Vagina (tissue), 2 donors: ENCODE results near the gene C10orf90. TPM values are rescaled to one million over a fixed set of nuclear protein-coding genes. Genes with fewer than 3 reads are reported as not detected.

ENCODE experiments used
- DNase-seq, 2 donors: peaks; one replicate each; pipeline ENCODE4 v3.0.0-alpha.2; 2017; ENCODE audit errors: extremely low spot score in 2 of 2
- H3K27ac ChIP-seq: fragments of 200-600 bp; sonication (generic); one replicate; pipeline ENCODE4 v1.5.1; 2019
- H3K27me3 ChIP-seq: fragments of 200-600 bp; sonication (generic); one replicate; pipeline ENCODE4 v1.5.1; 2019
- H3K36me3 ChIP-seq, 2 donors: fragments of 200-600 bp; sonication (generic); one replicate each; pipeline ENCODE4 v1.5.1; 2017 to 2019
- H3K4me1 ChIP-seq: fragments of 200-600 bp; sonication (generic); one replicate; pipeline ENCODE4 v1.5.1; 2019
- H3K4me3 ChIP-seq, 2 donors: fragments of 200-600 bp; sonication (generic); 1 replicate in 1 of 2; 2 replicates in 1 of 2; pipeline ENCODE4 v1.5.1; 2016 to 2019
- H3K9me3 ChIP-seq: fragments of 200-600 bp; sonication (generic); one replicate; pipeline ENCODE4 v1.5.1; 2019
- CTCF ChIP-seq, 3 experiments: fragments of 450-650 bp in 2 of 3; fragments of 200-600 bp in 1 of 3; sonication (generic) in 1 of 3; IDR thresholded peaks; one replicate each; pipeline ENCODE4 v1.5.1; 2017 to 2019; ENCODE audit warnings: antibody characterized with exemption in 3 of 3, mild to moderate bottlenecking in 2 of 3, moderate library complexity in 2 of 3
- POLR2A ChIP-seq, 2 donors: fragments of 450-650 bp; IDR thresholded peaks; one replicate each; pipeline ENCODE4 v1.6.1; 2017; ENCODE audit warnings: antibody characterized with exemption in 2 of 2, mild to moderate bottlenecking in 2 of 2, moderate library complexity in 2 of 2
- POLR2AphosphoS5 ChIP-seq, 2 donors: sonication (generic); formaldehyde crosslinking; IDR thresholded peaks; one replicate each; pipeline ENCODE4 v1.9.0; 2017; ENCODE audit warnings: antibody characterized with exemption in 2 of 2, mild to moderate bottlenecking in 2 of 2, low read depth in 1 of 2; ENCODE audit not compliant: insufficient read depth in 1 of 2
- intact Hi-C: fragments of 100-400 bp; cut with DNase I; formaldehyde crosslinking; loops from one replicate; pipeline ENCODE4 v1.15.1; 2023
- total RNA-seq: library from RNA; depleted of rRNA; stranded (reverse); fragments of >200 nt; gene quantifications from one replicate; pipeline ENCODE4 v1.2.3, GENCODE V29; 2016

Gene C10orf90
- total RNA-seq, 1 donor from 2014 or later = not detected

DNA sequence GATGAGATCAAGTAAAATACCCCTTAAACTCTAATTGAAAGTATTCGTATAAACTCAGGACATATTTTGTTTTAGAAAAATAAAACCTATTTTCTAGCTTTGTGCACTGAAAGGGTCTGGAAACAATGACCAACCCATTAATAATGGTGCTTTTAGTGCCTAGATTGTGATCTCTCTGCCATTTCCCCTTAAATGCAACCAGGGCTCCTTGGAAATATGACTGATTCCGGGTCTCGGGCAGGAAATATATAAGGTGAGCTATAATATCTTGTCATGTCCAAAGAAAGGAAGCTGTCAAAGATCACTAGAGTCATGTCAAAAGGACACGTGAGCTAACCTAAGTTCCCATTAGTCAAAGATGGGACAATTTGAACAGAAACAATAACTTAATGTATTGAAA is 269.9 kb downstream of the C10orf90 start:
- Histone ChIP-seq H3K27ac (no peak overlapping the region), H3K27me3 (no peaks in the 10 kb centered on the region), H3K4me1 (peaks cover 5% of the 10 kb centered on the region), H3K9me3 (no peaks in the 10 kb centered on the region), H3K4me3 (no peak overlapping the region), H3K36me3 (no peaks in the 10 kb centered on the region)
- no peak for DNase-seq
- no peak for TF ChIP-seq POLR2AphosphoS5 (IDR thresholded peaks at IDR 0.05; ENCODE audit: insufficient read depth in 1 of 2, low read depth in 1 of 2)
- no peak for TF ChIP-seq CTCF (IDR thresholded peaks at IDR 0.05)
- TF ChIP-seq POLR2A (IDR thresholded peaks at IDR 0.05) = no peak
- intact Hi-C loops = no loop called here

DNA sequence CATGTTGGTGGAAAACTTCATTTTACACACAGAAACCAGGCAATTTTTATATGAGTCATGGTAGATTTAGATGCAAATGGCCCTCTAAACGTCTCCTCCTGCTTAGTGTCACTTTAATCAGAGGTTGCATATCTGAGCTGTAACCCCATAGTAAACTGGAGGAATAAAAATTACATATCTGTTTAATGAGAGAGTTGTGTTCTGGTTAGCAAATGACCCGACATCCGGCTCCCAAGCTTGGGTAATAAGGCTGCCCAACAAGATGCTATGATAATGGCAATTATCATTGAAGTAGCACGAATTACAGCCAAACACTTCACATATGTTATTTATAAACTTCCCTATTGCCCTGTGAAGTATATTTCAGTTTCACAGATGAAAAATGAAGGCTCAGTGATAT is 271.6 kb downstream of the C10orf90 start:
- peaks cover 5% of the 10 kb centered on the region for H3K4me1 ChIP-seq
- no peak for DNase-seq
- H3K36me3 ChIP-seq = no peaks in the 10 kb centered on the region
- intact Hi-C loops = no loop called here
- no peaks in the 10 kb centered on the region for H3K27me3 ChIP-seq
- H3K27ac ChIP-seq = no peak overlapping the region
- no peak for TF ChIP-seq CTCF (IDR thresholded peaks at IDR 0.05)
- no peak for TF ChIP-seq POLR2AphosphoS5 (IDR thresholded peaks at IDR 0.05; ENCODE audit: insufficient read depth in 1 of 2, low read depth in 1 of 2)
- TF ChIP-seq POLR2A (IDR thresholded peaks at IDR 0.05) = no peak
- H3K4me3 ChIP-seq = no peak overlapping the region
- no peaks in the 10 kb centered on the region for H3K9me3 ChIP-seq

GRCh38 chr10:126398383-126398743 is 272.1 kb downstream of the C10orf90 start:
- Histone ChIP-seq H3K27ac (no peak overlapping the region), H3K9me3 (no peaks in the 10 kb centered on the region), H3K4me3 (no peak overlapping the region), H3K4me1 (peaks cover 5% of the 10 kb centered on the region), H3K27me3 (no peaks in the 10 kb centered on the region), H3K36me3 (no peaks in the 10 kb centered on the region)
- intact Hi-C loops = no loop called here
- no peak for DNase-seq
- no peak for TF ChIP-seq POLR2AphosphoS5 (IDR thresholded peaks at IDR 0.05; ENCODE audit: insufficient read depth in 1 of 2, low read depth in 1 of 2)
- no peak for TF ChIP-seq CTCF (IDR thresholded peaks at IDR 0.05)
- no peak for TF ChIP-seq POLR2A (IDR thresholded peaks at IDR 0.05)

DNA sequence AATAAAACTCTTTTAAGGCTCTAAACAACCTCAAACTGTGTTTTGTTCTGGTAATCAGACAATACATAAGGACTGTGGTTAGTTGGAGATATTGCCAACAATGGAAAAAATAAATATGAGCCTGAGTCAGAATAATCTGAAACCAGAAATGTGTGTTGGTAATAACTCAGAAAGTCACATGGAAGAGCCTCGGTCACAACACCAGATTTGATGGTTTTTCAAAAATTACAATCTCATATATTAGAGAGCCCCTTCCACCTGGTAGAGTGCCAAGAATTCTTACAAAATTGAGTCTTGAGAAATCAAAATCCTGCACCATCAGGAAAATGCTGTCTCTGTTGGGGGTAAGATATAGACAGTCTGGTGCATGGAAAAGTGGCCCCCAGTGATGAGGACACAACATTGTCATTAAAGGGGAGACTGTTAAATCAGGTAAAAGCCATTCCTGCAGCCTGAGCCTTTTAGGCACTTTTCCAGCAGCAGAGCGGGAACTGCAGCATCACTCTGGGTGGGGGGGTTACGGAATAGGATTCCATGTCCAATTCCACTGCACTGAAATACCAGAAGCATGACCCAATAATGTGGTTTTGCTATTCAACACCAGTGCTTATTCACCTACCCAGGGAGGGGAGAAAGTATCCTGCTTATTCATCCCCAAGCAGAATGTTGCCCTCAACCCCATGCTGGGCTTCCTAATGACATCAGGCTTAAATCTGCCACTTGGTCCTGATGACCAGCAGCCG is 272.7 kb downstream of the C10orf90 start:
- no peaks in the 10 kb centered on the region for H3K27me3 ChIP-seq

More for the DNA sequence above, 272.7 kb downstream of the C10orf90 start:
- peaks cover 5% of the 10 kb centered on the region for H3K4me1 ChIP-seq
- no peak for DNase-seq
- TF ChIP-seq POLR2AphosphoS5 (IDR thresholded peaks at IDR 0.05; ENCODE audit: insufficient read depth in 1 of 2, low read depth in 1 of 2) = no peak
- no peak for TF ChIP-seq CTCF (IDR thresholded peaks at IDR 0.05)
- no peak for TF ChIP-seq POLR2A (IDR thresholded peaks at IDR 0.05)
- no peaks in the 10 kb centered on the region for H3K36me3 ChIP-seq
- H3K4me3 ChIP-seq = no peak overlapping the region
- no peaks in the 10 kb centered on the region for H3K9me3 ChIP-seq
- intact Hi-C loops = no loop called here
- no peak overlapping the region for H3K27ac ChIP-seq
